ENCODE data around the gene KIFC3. TPM values are rescaled to one million over a fixed set of nuclear protein-coding genes. Genes with fewer than 3 reads are reported as not detected.

The KIFC3 gene
- total and polyA plus RNA-seq, 2 of the 13 experiments (the other 11 are each of a cell fraction or from before 2014, with no cell fraction given): 42.1 to 45.3 TPM

GRCh38 chr16:57721356-57722209 lies 80.7 kb downstream of the KIFC3 start:
- ATAC-seq (no peak), FAIRE-seq (no peak), DNase-seq (ENCODE audit: low spot score) (no peak)
- Histone ChIP-seq H4K20me1 (ENCODE audit: insufficient read depth, low read length) (no peaks in the 10 kb centered on the region), H3K27ac (ENCODE audit: extremely low read length, insufficient read depth, low read length) (no peak overlapping the region), H3K4me3 (replicated peaks in 1 of 3; ENCODE audit: insufficient read depth in 1 of 3, low read depth in 2 of 3, low read length in 3 of 3) (no peak overlapping the region), H3K36me3 (replicated peaks in 1 of 2; ENCODE audit: control insufficient read depth in 1 of 2, insufficient read depth in 2 of 2, low read length in 2 of 2) (no peaks in the 10 kb centered on the region), H3K79me2 (ENCODE audit: insufficient read depth, low read length) (no peaks in the 10 kb centered on the region), H3K9me3 (ENCODE audit: low read length) (no peaks in the 10 kb centered on the region), H3K9ac (ENCODE audit: insufficient read depth, low read depth, low read length) (no peak overlapping the region), H3K4me2 (ENCODE audit: low read depth, low read length) (no peak overlapping the region), H2AFZ (ENCODE audit: low read length) (no peak overlapping the region), H3K4me1 (ENCODE audit: insufficient read depth, low read length) (peaks cover 29% of the 10 kb centered on the region), H3K27me3 (ENCODE audit: control insufficient read depth in 1 of 2, insufficient read depth in 2 of 2, low read length in 2 of 2) (no peaks in the 10 kb centered on the region)
- TF ChIP-seq CREM (IDR thresholded peaks at IDR 0.05) (no peak), CREM (CRISPR knock-in tag; IDR thresholded peaks at IDR 0.05) (no peak), KDM3A (CRISPR knock-in tag; IDR thresholded peaks at IDR 0.05; ENCODE audit: low read depth) (no peak), ZNF639 (CRISPR knock-in tag; conservative IDR thresholded peaks at IDR 0.05) (no peak), HOXD1 (CRISPR knock-in tag; IDR thresholded peaks at IDR 0.05) (no peak), RNF2 (conservative IDR thresholded peaks at IDR 0.05; ENCODE audit: low read depth) (no peak), DMTF1 (CRISPR knock-in tag; IDR thresholded peaks at IDR 0.05) (no peak), MBNL3 (CRISPR knock-in tag; conservative IDR thresholded peaks at IDR 0.05) (no peak), REPIN1 (CRISPR knock-in tag; IDR thresholded peaks at IDR 0.05; ENCODE audit: borderline replicate concordance, low read depth) (no peak)
- ChIA-PET POLR2A (no interaction called here), CTCF (ENCODE audit: low intra/inter-chr PET ratio, low total read pairs) (interaction anchor here (2.0 to 4.4 kb wide), 3 partner anchors 72 to 130 kb away, joined by 10 to 151 read pairs (median 11); no protein-coding TSS in a partner anchor)
- in situ Hi-C loops (cut with HindIII; ENCODE audit: extremely low pct_ligation_motif_present, low pct_unique_long_range_greater_than_20kb): no loop called here
- 41% methylated on average over 16 of the region's 17 CpGs for WGBS (ENCODE audit: low lambda C conversion rate)
- no TSS peak for BruUV-seq (replicated peaks)
- intact Hi-C loops (cut with micrococcal nuclease; ENCODE audit: unreplicated experiment): loop anchor here (2.0 to 5.0 kb wide), 4 partner anchors 45 to 121 kb away; no protein-coding TSS in a partner anchor

All from HepG2 (cell line).